ENCODE data around the gene LPIN1. TPM values are rescaled to one million over a fixed set of nuclear protein-coding genes. Genes with fewer than 3 reads are reported as not detected.

LPIN1 gene
- total RNA-seq, 1 donor from 2014 or later = 23.4 TPM

DNA sequence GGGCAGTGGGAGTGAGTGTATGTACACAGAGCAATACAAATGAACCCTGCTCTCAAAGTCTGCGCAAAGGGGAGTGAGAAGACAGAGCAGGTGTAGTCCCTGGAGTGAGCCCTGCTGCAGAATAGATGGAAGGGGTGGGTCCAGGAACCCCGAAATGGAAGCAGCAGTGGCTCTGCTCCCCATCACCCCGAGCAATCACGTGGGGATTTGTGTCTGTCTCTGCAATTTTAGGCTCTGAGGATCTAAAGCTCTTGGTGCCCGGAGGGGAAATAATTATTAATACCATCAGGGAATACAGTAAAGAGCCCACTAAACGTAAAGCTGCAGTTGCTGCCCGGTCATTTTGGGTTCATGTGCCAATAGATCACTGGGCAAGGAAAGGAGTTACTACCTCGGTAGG, 118.3 kb downstream of the LPIN1 start:
- H3K4me2 ChIP-seq (ENCODE audit: low read length) = no peak overlapping the region
- H3K27me3 ChIP-seq (ENCODE audit: insufficient read depth, low read length) = peaks cover 2% of the 10 kb centered on the region
- H2AFZ ChIP-seq (ENCODE audit: low read depth, low read length) = no peak overlapping the region
- H4K20me1 ChIP-seq (ENCODE audit: insufficient read depth, low read length) = no peaks in the 10 kb centered on the region
- H3K4me1 ChIP-seq (ENCODE audit: insufficient read depth, low read length) = peaks cover 7% of the 10 kb centered on the region
- H3K4me3 ChIP-seq (ENCODE audit: insufficient read depth, low read depth, low read length) = no peak overlapping the region
- Mint-ChIP-seq H3K4me3 (ENCODE audit: unreplicated experiment) (no peak overlapping the region), H3K36me3 (ENCODE audit: low read depth, unreplicated experiment) (no peaks in the 10 kb centered on the region), H3K27me3 (ENCODE audit: low read depth, unreplicated experiment) (peaks cover 18% of the 10 kb centered on the region), H3K27ac (ENCODE audit: unreplicated experiment) (no peak overlapping the region), H3K4me1 (ENCODE audit: low read depth, unreplicated experiment) (peaks cover 1% of the 10 kb centered on the region), H3K9me3 (ENCODE audit: unreplicated experiment) (peaks cover 4% of the 10 kb centered on the region)
- no peaks in the 10 kb centered on the region for H3K79me2 ChIP-seq (ENCODE audit: insufficient read depth, low read length)
- no peak for DNase-seq (ENCODE audit: low read depth)
- TF ChIP-seq EZH2 (IDR thresholded peaks at IDR 0.05; ENCODE audit: insufficient read depth, low read length) (no peak), CTCF (IDR thresholded peaks at IDR 0.05; ENCODE audit: insufficient read depth, low read depth, low read length) (no peak)
- no peak overlapping the region for H3K9ac ChIP-seq (ENCODE audit: low read length)
- no peak for FAIRE-seq
- no peaks in the 10 kb centered on the region for H3K36me3 ChIP-seq (ENCODE audit: insufficient read depth, low read length)
- H3K9me3 ChIP-seq (ENCODE audit: insufficient read depth, low read depth, low read length) = peaks cover 4% of the 10 kb centered on the region
- H3K27ac ChIP-seq (ENCODE audit: low read depth, low read length) = no peak overlapping the region

DNA sequence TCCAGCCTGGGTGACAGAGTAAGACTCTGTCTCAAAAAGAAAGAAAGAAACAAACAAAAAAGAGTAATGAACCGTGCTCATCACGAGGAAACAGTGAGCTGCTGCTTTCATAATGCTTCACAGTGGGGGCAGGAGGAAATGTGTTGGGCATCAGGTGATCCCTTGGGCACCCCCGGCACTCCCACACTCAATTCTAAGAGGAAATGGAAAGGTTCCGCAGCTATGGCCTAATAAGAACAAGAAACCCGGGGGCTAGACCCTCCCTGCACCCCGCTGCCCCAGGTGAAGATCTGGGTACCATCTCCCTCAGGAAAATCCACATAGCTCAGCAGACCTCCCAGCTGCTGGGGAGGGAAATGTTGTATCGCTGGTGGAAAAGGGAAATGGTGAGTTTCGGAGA, 118.9 kb downstream of the LPIN1 start:
- no peak overlapping the region for H3K4me2 ChIP-seq (ENCODE audit: low read length)
- H3K36me3 ChIP-seq (ENCODE audit: insufficient read depth, low read length) = no peaks in the 10 kb centered on the region
- no peaks in the 10 kb centered on the region for H3K36me3 Mint-ChIP-seq (ENCODE audit: low read depth, unreplicated experiment)
- H3K79me2 ChIP-seq (ENCODE audit: insufficient read depth, low read length) = no peaks in the 10 kb centered on the region
- no peak overlapping the region for H3K27ac Mint-ChIP-seq (ENCODE audit: unreplicated experiment)
- H4K20me1 ChIP-seq (ENCODE audit: insufficient read depth, low read length) = no peaks in the 10 kb centered on the region
- H3K4me3 Mint-ChIP-seq (ENCODE audit: unreplicated experiment) = no peak overlapping the region
- FAIRE-seq (no peak), DNase-seq (ENCODE audit: low read depth) (no peak)
- H3K27me3 ChIP-seq (ENCODE audit: insufficient read depth, low read length) = peaks cover 2% of the 10 kb centered on the region
- no peak overlapping the region for H2AFZ ChIP-seq (ENCODE audit: low read depth, low read length)
- peaks cover 3% of the 10 kb centered on the region for H3K9me3 Mint-ChIP-seq (ENCODE audit: unreplicated experiment)
- peaks cover under 1% of the 10 kb centered on the region for H3K9me3 ChIP-seq (ENCODE audit: insufficient read depth, low read depth, low read length)
- H3K9ac ChIP-seq (ENCODE audit: low read length) = no peak overlapping the region
- no peak overlapping the region for H3K4me3 ChIP-seq (ENCODE audit: insufficient read depth, low read depth, low read length)
- peaks cover 7% of the 10 kb centered on the region for H3K4me1 ChIP-seq (ENCODE audit: insufficient read depth, low read length)
- no peak overlapping the region for H3K27ac ChIP-seq (ENCODE audit: low read depth, low read length)
- TF ChIP-seq CTCF (IDR thresholded peaks at IDR 0.05; ENCODE audit: insufficient read depth, low read depth, low read length) (no peak), EZH2 (IDR thresholded peaks at IDR 0.05; ENCODE audit: insufficient read depth, low read length) (no peak)
- peaks cover 5% of the 10 kb centered on the region for H3K4me1 Mint-ChIP-seq (ENCODE audit: low read depth, unreplicated experiment)
- peaks cover 18% of the 10 kb centered on the region for H3K27me3 Mint-ChIP-seq (ENCODE audit: low read depth, unreplicated experiment)

DNA sequence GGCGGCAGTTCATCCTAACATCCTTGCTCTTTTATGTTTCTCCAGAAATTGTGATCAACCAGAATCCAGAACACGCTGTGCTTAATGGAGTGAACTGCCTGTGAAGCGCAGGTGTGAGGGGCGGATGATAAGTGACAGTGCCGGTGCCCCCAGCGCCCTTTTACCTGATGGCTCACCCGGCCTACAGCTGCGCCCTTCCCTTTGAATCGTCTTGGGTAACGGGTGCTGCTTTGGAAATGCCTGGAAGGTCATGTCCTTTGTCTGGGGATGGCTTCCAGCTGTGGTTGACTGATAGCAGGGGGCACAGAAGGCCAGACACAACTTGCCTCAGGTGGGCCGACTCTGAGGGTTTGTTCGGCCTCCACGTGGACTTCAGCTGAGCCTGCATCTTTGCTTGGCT, 119.4 kb downstream of the LPIN1 start:
- no peak overlapping the region for H2AFZ ChIP-seq (ENCODE audit: low read depth, low read length)
- no peak overlapping the region for H3K4me3 Mint-ChIP-seq (ENCODE audit: unreplicated experiment)
- no peak overlapping the region for H3K27ac ChIP-seq (ENCODE audit: low read depth, low read length)
- no peak for FAIRE-seq
- H3K4me1 Mint-ChIP-seq (ENCODE audit: low read depth, unreplicated experiment) = peaks cover 7% of the 10 kb centered on the region
- no peak overlapping the region for H3K4me3 ChIP-seq (ENCODE audit: insufficient read depth, low read depth, low read length)
- H3K36me3 ChIP-seq (ENCODE audit: insufficient read depth, low read length) = no peaks in the 10 kb centered on the region
- no peaks in the 10 kb centered on the region for H4K20me1 ChIP-seq (ENCODE audit: insufficient read depth, low read length)
- H3K4me1 ChIP-seq (ENCODE audit: insufficient read depth, low read length) = peaks cover 7% of the 10 kb centered on the region
- H3K27me3 Mint-ChIP-seq (ENCODE audit: low read depth, unreplicated experiment) = peaks cover 17% of the 10 kb centered on the region
- DNase-seq (ENCODE audit: low read depth) = no peak
- no peaks in the 10 kb centered on the region for H3K36me3 Mint-ChIP-seq (ENCODE audit: low read depth, unreplicated experiment)
- peaks cover 3% of the 10 kb centered on the region for H3K9me3 Mint-ChIP-seq (ENCODE audit: unreplicated experiment)
- H3K27ac Mint-ChIP-seq (ENCODE audit: unreplicated experiment) = no peak overlapping the region
- H3K4me2 ChIP-seq (ENCODE audit: low read length) = no peak overlapping the region
- TF ChIP-seq CTCF (IDR thresholded peaks at IDR 0.05; ENCODE audit: insufficient read depth, low read depth, low read length) (no peak), EZH2 (IDR thresholded peaks at IDR 0.05; ENCODE audit: insufficient read depth, low read length) (no peak)
- no peak overlapping the region for H3K9ac ChIP-seq (ENCODE audit: low read length)
- peaks cover 2% of the 10 kb centered on the region for H3K27me3 ChIP-seq (ENCODE audit: insufficient read depth, low read length)
- H3K9me3 ChIP-seq (ENCODE audit: insufficient read depth, low read depth, low read length) = no peaks in the 10 kb centered on the region
- H3K79me2 ChIP-seq (ENCODE audit: insufficient read depth, low read length) = no peaks in the 10 kb centered on the region
